GM21515 (cell line): ENCODE measurements around the gene FMO5.
A peak's percentile ranks its signal among the peaks of the same experiment; 100 is the strongest.

Experiments used
- ATAC-seq: cut with Tn5 transposase; IDR thresholded peaks from one replicate; pipeline ENCODE4 v1.9.1; 2021; ENCODE audit not compliant: unreplicated experiment

Gene FMO5, protein sequence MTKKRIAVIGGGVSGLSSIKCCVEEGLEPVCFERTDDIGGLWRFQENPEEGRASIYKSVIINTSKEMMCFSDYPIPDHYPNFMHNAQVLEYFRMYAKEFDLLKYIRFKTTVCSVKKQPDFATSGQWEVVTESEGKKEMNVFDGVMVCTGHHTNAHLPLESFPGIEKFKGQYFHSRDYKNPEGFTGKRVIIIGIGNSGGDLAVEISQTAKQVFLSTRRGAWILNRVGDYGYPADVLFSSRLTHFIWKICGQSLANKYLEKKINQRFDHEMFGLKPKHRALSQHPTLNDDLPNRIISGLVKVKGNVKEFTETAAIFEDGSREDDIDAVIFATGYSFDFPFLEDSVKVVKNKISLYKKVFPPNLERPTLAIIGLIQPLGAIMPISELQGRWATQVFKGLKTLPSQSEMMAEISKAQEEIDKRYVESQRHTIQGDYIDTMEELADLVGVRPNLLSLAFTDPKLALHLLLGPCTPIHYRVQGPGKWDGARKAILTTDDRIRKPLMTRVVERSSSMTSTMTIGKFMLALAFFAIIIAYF

GRCh38 chr1:147225193-147225730 lies at the start of gene FMO5:
Gene FMO5, minus strand, starts transcription at chr1:147225339. Its CDS starts 310 bp downstream, at chr1:147225029.
- ATAC-seq: peak; percentile 78

GRCh38 chr1:147273409-147274336 lies 48.5 kb upstream of the FMO5 start:
- no peak for ATAC-seq

DNA sequence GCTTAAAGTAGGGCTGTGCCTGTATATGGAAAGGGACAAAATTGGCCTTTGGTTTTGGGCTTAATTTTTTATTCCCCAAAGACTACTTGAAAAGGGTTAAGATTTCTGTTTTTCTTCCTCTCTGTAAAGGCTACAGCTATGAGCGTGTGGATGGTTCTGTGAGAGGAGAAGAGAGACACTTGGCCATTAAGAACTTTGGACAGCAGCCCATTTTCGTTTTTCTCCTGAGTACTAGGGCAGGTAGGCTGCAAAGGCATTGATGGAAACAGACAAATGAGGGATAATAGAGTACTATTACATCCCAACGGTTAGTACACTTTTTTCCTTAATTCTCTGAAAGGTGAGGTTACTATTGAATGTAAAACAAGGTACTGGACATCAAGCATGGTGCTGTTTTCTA lies 46.9 kb upstream of the FMO5 start:
- ATAC-seq: no peak

- ATAC-seq: no peak
Measured at GRCh38 chr1:147270721-147271120, 45.6 kb upstream of the FMO5 start.

GRCh38 chr1:147267711-147268110 lies 42.6 kb upstream of the FMO5 start:
- no peak for ATAC-seq

- ATAC-seq: no peak
Measured at GRCh38 chr1:147266381-147266780, 41.2 kb upstream of the FMO5 start.

GRCh38 chr1:147264158-147264768 lies 39.1 kb upstream of the FMO5 start:
- no peak for ATAC-seq

DNA sequence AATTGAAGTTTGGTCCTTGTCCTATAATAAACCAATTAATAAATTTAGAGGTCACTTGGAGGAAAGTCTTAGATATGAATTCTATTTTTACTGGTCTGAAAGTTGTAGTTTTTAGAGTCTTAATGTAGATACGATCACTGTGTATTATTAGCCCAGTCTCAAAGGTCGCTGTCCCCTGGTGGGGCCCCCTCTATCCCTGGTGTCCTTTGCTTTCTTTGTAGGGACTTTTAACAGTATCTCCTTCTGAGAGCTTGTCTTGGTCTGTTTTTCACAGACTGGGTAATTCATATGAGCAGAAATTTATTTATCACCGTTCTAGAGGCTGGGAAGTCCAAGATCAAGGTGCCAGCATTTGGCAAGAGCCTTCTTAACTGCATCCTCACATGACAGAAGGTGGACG lies 35.8 kb upstream of the FMO5 start:
- no peak for ATAC-seq

DNA sequence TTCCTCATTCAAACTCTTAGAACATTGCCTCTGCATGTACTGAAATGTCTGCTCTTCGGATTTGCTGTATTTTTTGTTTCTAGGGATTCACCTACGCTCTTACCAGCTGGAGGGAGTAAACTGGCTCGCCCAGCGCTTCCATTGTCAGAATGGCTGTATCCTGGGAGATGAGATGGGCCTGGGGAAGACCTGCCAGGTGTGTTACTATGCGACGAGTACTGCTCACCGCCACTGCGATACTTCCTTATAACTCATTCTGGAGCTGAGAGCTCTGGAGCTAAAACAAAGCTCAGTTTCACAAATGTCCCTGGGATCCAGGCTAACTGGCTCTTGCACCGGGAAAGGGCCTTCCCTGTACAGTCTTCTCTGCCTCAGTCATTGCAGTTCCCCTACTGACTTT lies 27.4 kb upstream of the FMO5 start:
- ATAC-seq: no peak

DNA sequence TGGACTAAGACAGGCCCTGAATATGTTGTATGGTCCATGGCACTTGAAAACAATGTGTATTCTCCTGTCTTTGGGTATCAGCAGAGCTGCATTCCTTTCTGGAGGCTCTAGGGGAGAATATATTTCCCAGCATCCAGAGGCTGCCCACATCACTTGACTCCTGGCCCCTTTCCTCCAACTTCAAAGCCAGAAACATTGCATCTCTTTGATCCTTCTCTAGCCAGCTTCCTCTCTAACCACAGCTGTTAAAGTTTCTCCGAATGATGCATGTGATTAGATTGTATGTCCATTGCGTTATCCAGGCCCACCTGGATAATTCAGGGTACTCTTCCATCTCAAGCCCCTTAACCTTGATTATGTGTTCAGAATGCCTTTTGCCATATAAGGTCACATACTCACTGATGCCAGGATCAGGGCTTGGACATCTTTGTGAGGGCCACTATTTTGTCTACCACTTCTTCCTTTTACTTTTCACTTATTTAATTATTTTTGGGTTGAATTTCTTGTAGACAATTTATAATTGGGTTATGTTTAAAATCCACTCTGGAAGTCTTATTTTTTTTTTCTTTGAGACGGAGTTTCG lies 22.6 kb upstream of the FMO5 start:
- no peak for ATAC-seq

- ATAC-seq: no peak
Measured at GRCh38 chr1:147246910-147247655, 21.9 kb upstream of the FMO5 start.

DNA sequence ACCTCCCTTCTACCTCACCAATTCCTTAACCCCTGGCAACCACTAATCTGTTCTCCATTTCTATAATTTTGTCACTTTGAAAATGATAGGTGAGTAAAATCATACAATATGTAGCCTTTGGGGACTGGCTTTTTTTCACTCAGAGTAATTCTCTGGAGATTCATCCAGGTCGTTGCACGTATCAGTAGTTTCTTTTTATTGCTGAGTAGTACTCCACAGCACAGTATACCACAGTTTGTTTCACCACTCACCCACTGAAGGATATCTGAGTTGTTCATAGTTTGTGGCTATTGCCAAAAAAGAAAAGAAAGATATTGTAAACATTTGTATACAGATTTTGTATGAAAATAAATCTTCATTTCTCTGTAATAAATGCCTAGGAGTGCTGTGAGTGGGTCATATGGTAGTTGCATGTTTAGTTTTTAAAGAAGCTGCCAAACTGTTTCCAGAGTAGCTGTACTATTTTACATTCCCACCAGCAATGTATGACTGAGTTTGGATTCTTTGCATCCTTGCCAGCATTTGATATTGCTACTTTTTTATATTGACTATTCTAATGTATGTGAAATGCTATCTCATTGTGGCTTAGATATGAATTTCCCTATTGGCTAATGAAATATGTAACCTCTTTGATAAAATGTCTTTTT lies 21.0 kb upstream of the FMO5 start:
- no peak for ATAC-seq

DNA sequence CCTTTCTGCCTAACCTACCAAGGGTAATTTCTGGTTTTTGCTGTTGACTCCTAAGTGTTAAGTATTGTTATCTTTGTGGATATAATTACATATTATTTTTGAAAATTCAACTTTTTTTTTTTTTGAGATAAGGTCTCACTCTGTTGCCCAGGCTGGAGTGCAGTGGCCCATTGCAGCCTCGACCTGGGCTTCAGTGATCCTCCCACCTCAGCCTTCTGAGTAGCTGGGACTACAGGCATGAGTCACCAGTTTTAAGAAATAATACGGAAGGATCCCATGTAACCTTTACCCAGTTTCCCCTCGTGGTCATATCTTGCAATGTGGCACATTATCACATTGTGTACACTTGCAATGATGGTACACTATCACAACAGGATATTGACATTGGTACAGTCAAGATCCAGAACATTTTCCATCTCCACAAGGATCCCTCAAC lies 20.5 kb upstream of the FMO5 start:
- ATAC-seq: no peak

GRCh38 chr1:147245129-147245528 lies 20.0 kb upstream of the FMO5 start:
- ATAC-seq: no peak

- no peak for ATAC-seq
Measured at GRCh38 chr1:147243841-147244240, 18.7 kb upstream of the FMO5 start.

GRCh38 chr1:147243228-147243685 lies 18.1 kb upstream of the FMO5 start:
- ATAC-seq: peak; percentile 27

- ATAC-seq: peak; percentile 84
Measured at GRCh38 chr1:147242449-147243227, 17.5 kb upstream of the FMO5 start, which contains the start of gene CHD1L. Gene CHD1L, plus strand, starts transcription at chr1:147242684. Its CDS starts 20 bp downstream, at chr1:147242704.

DNA sequence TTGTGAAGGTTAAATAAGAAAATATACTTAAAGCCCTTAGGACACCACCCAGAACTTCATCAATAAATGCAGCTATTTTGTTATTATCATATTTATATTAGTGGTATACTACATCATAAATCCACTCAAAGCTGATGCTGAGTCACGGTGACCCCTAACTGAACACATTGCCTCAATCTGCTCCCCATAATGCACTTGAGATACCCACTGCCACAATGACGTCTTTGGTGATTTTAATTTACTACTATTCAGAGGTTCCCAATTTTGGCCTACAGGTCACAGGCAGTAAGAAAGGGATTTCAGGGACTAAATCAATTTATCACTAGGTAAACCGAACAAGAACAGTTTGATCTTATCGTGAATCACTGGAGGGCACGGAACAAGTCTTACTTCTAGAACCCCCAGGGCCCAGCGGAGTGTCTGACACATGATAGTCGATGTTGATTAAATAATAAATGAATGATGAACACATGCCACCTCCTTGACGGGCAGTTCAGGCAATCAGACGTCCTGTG lies 16.9 kb upstream of the FMO5 start:
- ATAC-seq: no peak
